Neutrophil (primary cell): ENCODE results near the gene SLC38A1.

Source experiments
- H3K27ac ChIP-seq: fragments of 200-600 bp; sonication (generic); 2 replicates; pipeline ENCODE4 v1.5.1; 2016; ENCODE audit warnings: mild to moderate bottlenecking, moderate library complexity
- H3K27me3 ChIP-seq: fragments of 200-600 bp; sonication (generic); 2 replicates; pipeline ENCODE4 v1.6.0; 2016; ENCODE audit warnings: mild to moderate bottlenecking
- H3K36me3 ChIP-seq: fragments of 200-600 bp; sonication (generic); 2 replicates; pipeline ENCODE4 v1.5.1; 2017
- H3K4me1 ChIP-seq, 2 experiments: fragments of 200-600 bp in 1 of 2; sonication (generic) in 1 of 2; 1 replicate in 1 of 2; 2 replicates in 1 of 2; pipeline versions ENCODE4 v1.5.1 to v1.6.1; 2013 to 2016; ENCODE audit warnings: low read depth in 1 of 2, low read length in 1 of 2, mild to moderate bottlenecking in 1 of 2, moderate library complexity in 1 of 2; ENCODE audit not compliant: control insufficient read depth in 1 of 2, insufficient read depth in 1 of 2
- H3K4me3 ChIP-seq, 2 experiments: fragments of 200-600 bp in 1 of 2; sonication (generic) in 1 of 2; 1 replicate in 1 of 2; 2 replicates in 1 of 2; pipeline ENCODE4 v1.5.1; 2013 to 2016; ENCODE audit warnings: low read depth in 1 of 2, low read length in 1 of 2, mild to moderate bottlenecking in 1 of 2, moderate library complexity in 1 of 2
- H3K9me3 ChIP-seq: fragments of 200-600 bp; sonication (generic); 2 replicates; pipeline ENCODE4 v1.5.1; 2016
- TF ChIP-seq, protein P1 (sequence below): fragments of 200-600 bp; sonication (generic); IDR thresholded peaks from 2 replicates; pipeline ENCODE4 v1.5.1; 2016; ENCODE audit warnings: antibody characterized with exemption

The SLC38A1 gene

GRCh38 chr12:46217541-46218321 lies 51.1 kb downstream of the SLC38A1 start:
- Histone ChIP-seq H3K4me1 (peaks cover 82% of the 10 kb centered on the region in 2 experiments), H3K27ac (peak overlapping the region; percentile 82), H3K27me3 (no peaks in the 10 kb centered on the region), H3K36me3 (no peaks in the 10 kb centered on the region), H3K4me3 (peak overlapping the region in 1 of 2 experiments; percentile 45), H3K9me3 (no peaks in the 10 kb centered on the region)
- TF ChIP-seq, protein P1, sequence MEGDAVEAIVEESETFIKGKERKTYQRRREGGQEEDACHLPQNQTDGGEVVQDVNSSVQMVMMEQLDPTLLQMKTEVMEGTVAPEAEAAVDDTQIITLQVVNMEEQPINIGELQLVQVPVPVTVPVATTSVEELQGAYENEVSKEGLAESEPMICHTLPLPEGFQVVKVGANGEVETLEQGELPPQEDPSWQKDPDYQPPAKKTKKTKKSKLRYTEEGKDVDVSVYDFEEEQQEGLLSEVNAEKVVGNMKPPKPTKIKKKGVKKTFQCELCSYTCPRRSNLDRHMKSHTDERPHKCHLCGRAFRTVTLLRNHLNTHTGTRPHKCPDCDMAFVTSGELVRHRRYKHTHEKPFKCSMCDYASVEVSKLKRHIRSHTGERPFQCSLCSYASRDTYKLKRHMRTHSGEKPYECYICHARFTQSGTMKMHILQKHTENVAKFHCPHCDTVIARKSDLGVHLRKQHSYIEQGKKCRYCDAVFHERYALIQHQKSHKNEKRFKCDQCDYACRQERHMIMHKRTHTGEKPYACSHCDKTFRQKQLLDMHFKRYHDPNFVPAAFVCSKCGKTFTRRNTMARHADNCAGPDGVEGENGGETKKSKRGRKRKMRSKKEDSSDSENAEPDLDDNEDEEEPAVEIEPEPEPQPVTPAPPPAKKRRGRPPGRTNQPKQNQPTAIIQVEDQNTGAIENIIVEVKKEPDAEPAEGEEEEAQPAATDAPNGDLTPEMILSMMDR: no peak

DNA sequence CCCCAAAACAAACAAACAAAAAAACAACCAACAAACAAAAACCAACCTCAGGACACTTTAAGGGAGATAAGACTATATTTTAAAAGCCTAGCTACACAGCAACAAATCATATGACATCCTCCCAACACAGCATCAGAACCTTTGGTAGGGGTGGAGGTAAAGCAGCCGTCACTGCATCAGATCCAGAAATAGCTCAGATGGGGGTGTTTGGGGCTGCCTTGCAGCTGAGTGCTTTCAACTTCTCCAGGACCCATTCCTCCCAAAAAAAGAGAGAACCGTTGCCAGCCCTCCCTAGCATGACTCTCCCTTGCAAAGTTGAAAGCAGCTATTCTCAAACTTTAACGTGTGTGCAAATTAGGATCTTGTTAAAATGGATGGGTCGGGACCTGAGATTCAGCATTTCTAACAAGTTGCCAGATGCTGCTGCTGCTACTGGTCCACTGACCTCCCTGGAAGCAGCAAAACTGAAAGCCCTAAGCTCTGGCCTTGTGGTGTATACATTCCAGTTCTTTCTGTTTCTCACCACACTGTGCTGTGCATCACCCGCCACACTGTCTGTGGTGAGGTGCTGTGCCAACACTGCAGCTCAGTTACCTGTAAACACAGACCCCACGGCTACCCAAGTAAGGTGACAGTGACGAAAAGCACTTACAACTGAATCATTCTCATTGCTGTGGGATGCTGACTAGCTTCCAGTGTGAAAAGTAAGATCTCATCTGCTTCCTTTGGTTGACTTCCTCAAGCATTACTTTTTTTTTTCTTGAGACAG lies 54.0 kb downstream of the SLC38A1 start:
- peak overlapping the region; percentile 79 for H3K27ac ChIP-seq
- no peaks in the 10 kb centered on the region for H3K27me3 ChIP-seq
- H3K36me3 ChIP-seq: no peaks in the 10 kb centered on the region
- H3K9me3 ChIP-seq: no peaks in the 10 kb centered on the region
- peaks cover 53 to 60% of the 10 kb centered on the region in 2 experiments for H3K4me1 ChIP-seq
- TF ChIP-seq, protein P1: no peak
- H3K4me3 ChIP-seq: no peak overlapping the region

- Histone ChIP-seq H3K27ac (no peak overlapping the region), H3K9me3 (no peaks in the 10 kb centered on the region), H3K4me3 (no peak overlapping the region), H3K27me3 (no peaks in the 10 kb centered on the region), H3K36me3 (no peaks in the 10 kb centered on the region), H3K4me1 (peaks cover 28 to 34% of the 10 kb centered on the region in 2 experiments)
- TF ChIP-seq, protein P1: no peak
Measured at GRCh38 chr12:46212108-46212982, 56.5 kb downstream of the SLC38A1 start.

DNA sequence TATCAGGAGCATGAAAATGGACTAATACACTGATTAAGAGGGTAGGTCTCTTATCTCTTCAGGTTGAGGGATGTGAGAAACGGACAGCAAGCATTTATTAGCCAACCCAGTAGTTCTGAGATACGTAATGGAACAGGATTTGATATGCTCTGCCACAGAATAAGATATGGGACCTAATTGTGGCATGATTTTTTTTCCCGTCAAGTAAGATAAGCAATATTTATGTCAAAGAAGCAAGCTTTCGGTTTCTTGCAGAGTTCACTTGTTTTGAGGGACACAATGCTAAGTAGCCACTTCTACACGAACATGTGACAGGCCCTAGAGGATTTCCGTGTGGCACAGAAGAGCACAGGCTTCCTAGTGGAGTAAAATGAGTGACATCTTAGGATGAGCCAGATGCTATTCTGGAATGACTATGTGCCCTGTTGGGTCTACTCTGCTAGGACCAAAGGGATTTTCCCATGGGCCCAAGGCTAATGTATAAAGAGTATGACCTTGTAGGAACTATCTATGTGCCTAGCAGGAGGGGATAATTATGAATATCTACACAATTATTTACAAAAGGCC lies 57.9 kb downstream of the SLC38A1 start:
- Histone ChIP-seq H3K27ac (no peak overlapping the region), H3K9me3 (no peaks in the 10 kb centered on the region), H3K4me3 (no peak overlapping the region), H3K4me1 (peaks cover 14 to 21% of the 10 kb centered on the region in 2 experiments), H3K36me3 (no peaks in the 10 kb centered on the region), H3K27me3 (no peaks in the 10 kb centered on the region)
- TF ChIP-seq, protein P1: no peak
